ENCODE data around the gene DISC1.

Gene DISC1

DNA sequence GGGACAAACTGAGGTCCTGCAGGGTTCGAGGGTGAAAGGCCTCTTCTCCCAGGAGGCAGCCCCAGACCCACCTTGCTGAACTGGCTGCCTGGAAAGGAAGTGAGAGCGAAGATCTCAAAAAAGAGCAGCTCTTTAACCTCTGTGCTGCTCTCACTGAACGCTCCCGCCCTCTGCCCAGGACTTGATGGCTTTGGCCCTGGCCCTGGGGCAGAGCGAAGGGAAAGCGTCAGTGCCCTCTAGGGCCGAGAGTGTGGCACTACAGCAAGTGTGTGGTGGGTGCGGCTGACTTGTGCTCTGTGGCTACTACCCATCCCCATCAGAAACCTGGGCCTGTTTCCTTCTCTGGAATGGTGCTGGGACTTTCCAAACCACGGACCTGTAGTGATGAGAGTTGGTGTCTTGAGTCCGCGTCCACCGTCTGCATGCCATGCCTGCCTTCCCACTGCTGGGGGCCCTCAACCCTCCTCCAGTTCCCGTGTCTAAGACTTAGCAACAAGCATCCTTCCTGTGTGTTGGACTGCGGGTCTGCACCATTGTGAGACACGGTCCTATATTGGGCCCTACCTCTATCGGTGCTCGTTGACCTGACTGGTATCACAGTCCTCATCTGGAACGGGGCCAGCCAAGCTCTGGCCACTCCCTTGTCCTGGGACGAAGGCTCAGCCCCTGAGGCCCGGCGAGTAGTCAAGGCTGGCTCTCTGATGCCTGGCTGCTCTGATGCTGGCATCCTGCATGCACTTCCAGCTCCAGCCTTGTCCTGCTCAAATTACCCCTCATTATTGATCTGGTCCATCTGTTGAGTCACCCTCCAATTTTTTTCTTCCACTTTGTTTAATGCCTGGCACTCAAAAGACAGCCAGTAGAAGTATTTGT lies 180.3 kb downstream of the DISC1 start:
- no peak for DNase-seq (ENCODE audit: low read depth)
- TF ChIP-seq CTCF (conservative IDR thresholded peaks at IDR 0.05; ENCODE audit: low read depth, low read length) = peak; percentile 76
- no peak overlapping the region for H3K4me3 ChIP-seq (ENCODE audit: low read length)

GRCh38 chr1:231807541-231807940 lies 181.0 kb downstream of the DISC1 start:
- no peak for TF ChIP-seq CTCF (conservative IDR thresholded peaks at IDR 0.05; ENCODE audit: low read depth, low read length)
- no peak overlapping the region for H3K4me3 ChIP-seq (ENCODE audit: low read length)
- no peak for DNase-seq (ENCODE audit: low read depth)

DNA sequence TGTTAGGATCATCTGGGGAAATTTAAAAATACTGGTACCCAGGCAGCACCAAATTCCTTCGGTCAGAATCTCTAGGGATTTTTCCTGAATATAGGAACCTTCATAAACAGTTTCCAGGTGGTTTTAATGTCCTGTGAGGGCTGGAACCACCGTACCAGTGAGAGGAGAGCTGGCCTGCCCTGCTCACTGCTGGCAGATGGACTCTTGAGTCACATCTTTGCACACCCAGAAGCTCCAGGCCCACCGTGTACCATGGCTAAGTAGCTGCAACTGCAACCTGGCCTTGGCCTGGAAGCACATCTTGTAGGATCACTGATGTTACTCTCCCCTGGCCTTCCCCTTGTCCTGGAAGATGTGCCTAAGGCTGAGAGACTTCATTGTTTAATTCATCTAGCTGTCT lies 181.5 kb downstream of the DISC1 start:
- TF ChIP-seq CTCF (conservative IDR thresholded peaks at IDR 0.05; ENCODE audit: low read depth, low read length) = no peak
- DNase-seq (ENCODE audit: low read depth) = no peak
- H3K4me3 ChIP-seq (ENCODE audit: low read length) = no peak overlapping the region

DNA sequence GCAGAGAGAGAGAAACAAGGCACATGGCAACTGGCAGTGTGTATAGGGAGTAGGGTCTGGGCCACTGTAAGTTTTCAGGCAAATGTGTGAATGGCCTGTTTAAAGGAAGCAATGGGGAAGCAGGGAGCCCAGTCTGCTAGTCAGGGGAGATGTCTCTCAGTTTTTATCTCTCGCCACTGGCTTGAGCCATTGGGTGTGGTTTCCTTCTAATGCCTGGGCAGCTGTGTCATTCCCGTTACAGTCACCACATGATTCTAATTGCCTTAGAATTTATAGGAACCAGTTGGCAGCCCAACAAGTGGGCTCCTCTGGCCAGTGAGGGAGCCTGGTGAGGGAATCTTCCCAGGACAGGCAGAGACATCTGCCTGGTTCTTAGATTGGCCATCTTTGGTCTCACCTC lies 182.4 kb downstream of the DISC1 start:
- no peak for TF ChIP-seq CTCF (conservative IDR thresholded peaks at IDR 0.05; ENCODE audit: low read depth, low read length)
- no peak for DNase-seq (ENCODE audit: low read depth)
- H3K4me3 ChIP-seq (ENCODE audit: low read length) = no peak overlapping the region

DNA sequence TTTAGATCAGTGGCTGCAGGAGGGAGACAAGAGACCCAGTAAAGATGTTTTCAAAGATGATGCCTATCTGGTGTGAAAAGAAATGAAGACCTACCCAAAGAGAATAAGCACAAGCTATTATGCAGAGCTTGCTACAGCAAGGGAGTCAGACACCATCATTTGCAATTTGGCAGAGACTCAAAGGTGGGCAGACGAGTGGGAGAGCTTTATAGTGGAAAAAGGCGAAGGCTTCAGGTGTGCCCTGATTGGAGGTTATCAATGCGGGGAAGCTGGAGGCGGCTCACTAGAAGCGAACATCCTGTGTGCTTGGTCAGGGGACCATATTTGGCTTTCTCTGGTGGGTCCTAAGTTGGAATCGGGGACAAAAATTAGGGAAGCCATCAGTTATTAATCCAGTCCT lies 183.8 kb downstream of the DISC1 start:
- no peak for DNase-seq (ENCODE audit: low read depth)
- no peak for TF ChIP-seq CTCF (conservative IDR thresholded peaks at IDR 0.05; ENCODE audit: low read depth, low read length)

DNA sequence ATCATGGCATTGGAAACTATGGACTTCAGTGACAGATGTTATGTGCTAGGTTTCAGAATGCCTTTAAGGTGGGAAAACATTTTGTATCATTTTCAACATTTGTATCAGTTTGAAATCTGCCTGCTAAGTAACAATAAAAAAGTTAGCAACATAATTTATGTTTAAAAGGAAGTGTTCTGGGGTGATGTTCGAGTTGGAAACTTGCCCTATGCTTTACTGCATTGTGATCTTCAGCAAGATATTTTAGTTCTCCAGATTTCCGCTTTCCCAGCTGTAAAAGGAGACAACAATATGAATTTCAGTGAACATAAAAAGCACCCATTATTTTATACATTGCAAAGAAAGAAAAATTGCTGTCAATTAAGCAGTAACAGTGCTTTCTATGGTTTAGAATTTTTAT lies 187.4 kb downstream of the DISC1 start:
- DNase-seq (ENCODE audit: low read depth) = no peak
- no peak overlapping the region for H3K4me3 ChIP-seq (ENCODE audit: low read length)
- no peak for TF ChIP-seq CTCF (conservative IDR thresholded peaks at IDR 0.05; ENCODE audit: low read depth, low read length)

More for the DNA sequence above, 183.8 kb downstream of the DISC1 start:
- H3K4me3 ChIP-seq (ENCODE audit: low read length) = no peak overlapping the region

- TF ChIP-seq CTCF (conservative IDR thresholded peaks at IDR 0.05; ENCODE audit: low read depth, low read length) = no peak
- no peak overlapping the region for H3K4me3 ChIP-seq (ENCODE audit: low read length)
- DNase-seq (ENCODE audit: low read depth) = no peak
Measured at GRCh38 chr1:231814521-231814920, 187.9 kb downstream of the DISC1 start.

All from retinal pigment epithelial cell (primary cell).